ENCODE measurements around the gene TRUB2.

DNA sequence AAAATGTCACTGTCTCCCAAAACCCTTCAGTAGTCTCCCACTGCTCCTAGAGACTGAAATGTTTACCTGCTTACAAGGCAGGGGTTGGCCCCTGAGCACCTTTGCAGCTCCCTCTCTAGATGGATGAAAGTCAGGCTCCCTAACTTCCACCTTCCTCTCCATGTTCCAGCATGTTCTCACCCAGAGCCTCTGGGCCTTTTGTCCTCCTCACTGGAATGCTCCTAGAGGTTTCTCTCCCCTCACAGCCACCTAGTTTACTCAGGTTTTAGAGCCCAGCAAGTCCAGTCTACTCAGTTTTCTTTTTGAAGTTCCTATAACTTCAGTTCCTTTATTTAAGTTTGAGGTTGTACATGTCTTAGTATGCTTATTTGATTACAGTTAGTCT, 48.1 kb upstream of the TRUB2 start:
- TF ChIP-seq TAF1 (IDR thresholded peaks at IDR 0.05; ENCODE audit: low read depth, low read length), result no peak
- no peak for TF ChIP-seq RAD21 (IDR thresholded peaks at IDR 0.05 in 1 of 2, conservative IDR thresholded peaks at IDR 0.05 in 1 of 2; ENCODE audit: low read depth in 2 of 2, low read length in 2 of 2)
- TF ChIP-seq CEBPB (IDR thresholded peaks at IDR 0.05; ENCODE audit: low read depth, low read length), result no peak
- TF ChIP-seq BCL11A (IDR thresholded peaks at IDR 0.05; ENCODE audit: low read depth in 2 of 2, low read length in 2 of 2), result no peak
- TF ChIP-seq POLR2A (IDR thresholded peaks at IDR 0.05; ENCODE audit: control extremely low read depth in 1 of 2, low read depth in 2 of 2, low read length in 2 of 2), result no peak
- TF ChIP-seq, protein P1, sequence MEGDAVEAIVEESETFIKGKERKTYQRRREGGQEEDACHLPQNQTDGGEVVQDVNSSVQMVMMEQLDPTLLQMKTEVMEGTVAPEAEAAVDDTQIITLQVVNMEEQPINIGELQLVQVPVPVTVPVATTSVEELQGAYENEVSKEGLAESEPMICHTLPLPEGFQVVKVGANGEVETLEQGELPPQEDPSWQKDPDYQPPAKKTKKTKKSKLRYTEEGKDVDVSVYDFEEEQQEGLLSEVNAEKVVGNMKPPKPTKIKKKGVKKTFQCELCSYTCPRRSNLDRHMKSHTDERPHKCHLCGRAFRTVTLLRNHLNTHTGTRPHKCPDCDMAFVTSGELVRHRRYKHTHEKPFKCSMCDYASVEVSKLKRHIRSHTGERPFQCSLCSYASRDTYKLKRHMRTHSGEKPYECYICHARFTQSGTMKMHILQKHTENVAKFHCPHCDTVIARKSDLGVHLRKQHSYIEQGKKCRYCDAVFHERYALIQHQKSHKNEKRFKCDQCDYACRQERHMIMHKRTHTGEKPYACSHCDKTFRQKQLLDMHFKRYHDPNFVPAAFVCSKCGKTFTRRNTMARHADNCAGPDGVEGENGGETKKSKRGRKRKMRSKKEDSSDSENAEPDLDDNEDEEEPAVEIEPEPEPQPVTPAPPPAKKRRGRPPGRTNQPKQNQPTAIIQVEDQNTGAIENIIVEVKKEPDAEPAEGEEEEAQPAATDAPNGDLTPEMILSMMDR (IDR thresholded peaks at IDR 0.05; ENCODE audit: control extremely low read depth in 1 of 3, insufficient read depth in 1 of 3, low read depth in 1 of 3, low read length in 3 of 3), result no peak
- TF ChIP-seq YY1 (IDR thresholded peaks at IDR 0.05; ENCODE audit: low read depth, low read length), result no peak
- TF ChIP-seq TBP (IDR thresholded peaks at IDR 0.05; ENCODE audit: low read depth, low read length), result no peak
- TF ChIP-seq, protein P2, sequence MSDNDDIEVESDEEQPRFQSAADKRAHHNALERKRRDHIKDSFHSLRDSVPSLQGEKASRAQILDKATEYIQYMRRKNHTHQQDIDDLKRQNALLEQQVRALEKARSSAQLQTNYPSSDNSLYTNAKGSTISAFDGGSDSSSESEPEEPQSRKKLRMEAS (IDR thresholded peaks at IDR 0.05), result no peak
- TF ChIP-seq HDAC2 (IDR thresholded peaks at IDR 0.05; ENCODE audit: borderline replicate concordance in 1 of 2, low read depth in 2 of 2, low read length in 2 of 2), result no peak
- no peak for TF ChIP-seq KDM1A (IDR thresholded peaks at IDR 0.05; ENCODE audit: borderline replicate concordance, low read length)
